Measurements from ENCODE around the gene WDR91.

- TF ChIP-seq EP300 (IDR thresholded peaks at IDR 0.05; ENCODE audit: borderline replicate concordance) (no peak), MAX (IDR thresholded peaks at IDR 0.05) (no peak), EGR1 (IDR thresholded peaks at IDR 0.05) (no peak)
Observed at GRCh38 chr7:135197343-135197742, 14.0 kb downstream of the WDR91 start.
